PC-9 (cell line): ENCODE measurements around the gene LIMD2. TPM values are rescaled to one million over a fixed set of nuclear protein-coding genes. Genes with fewer than 3 reads are reported as not detected.
"Not testable (repeated sequence)": the region's sequence is repeated elsewhere in the genome, so short reads cannot be mapped to it uniquely, and the experiment has no call there.

Source experiments
- BruUV-seq: library from RNA; stranded (reverse); fragments of 400-500 nt; replicated peaks from 2 replicates; lab custom pipeline; 2021; lab: Mats Ljungman, UMichigan
- CTCF ChIA-PET: fragments of 300-600 bp; sonication (Branson Sonifier 250); formaldehyde crosslinking; loops from one replicate; lab custom pipeline; 2022; ENCODE audit warnings: antibody characterized with exemption; lab: Charles Lee
- POLR2A ChIA-PET: fragments of 300-600 bp; sonication (Branson Sonifier 250); formaldehyde crosslinking; loops from one replicate; lab custom pipeline; 2022; ENCODE audit warnings: antibody characterized with exemption; ENCODE audit not compliant: unreplicated experiment; lab: Charles Lee
- DNase-seq, 2 experiments: peaks; one replicate each; pipeline versions ENCODE4 v3.0.0 to v3.0.0-alpha.2; 2015 to 2022; ENCODE audit warnings: mixed read lengths in 1 of 2
- H2AFZ ChIP-seq: fragments of 200-600 bp; sonication (generic); 2 replicates; pipeline ENCODE4 v1.8.1; 2017; ENCODE audit warnings: antibody characterized with exemption
- H3F3A ChIP-seq: fragments of 200-600 bp; sonication (generic); 2 replicates; pipeline ENCODE4 v1.8.1; 2017; ENCODE audit warnings: antibody characterized with exemption, mild to moderate bottlenecking, low read depth; ENCODE audit not compliant: insufficient read depth
- H3K27ac ChIP-seq: fragments of 200-600 bp; sonication (generic); 2 replicates; pipeline ENCODE4 v1.6.1; 2016; ENCODE audit warnings: mixed run types
- H3K27me3 ChIP-seq: fragments of 200-600 bp; sonication (generic); 2 replicates; pipeline ENCODE4 v1.6.1; 2016; ENCODE audit warnings: low read depth, mixed run types; ENCODE audit not compliant: insufficient read depth
- H3K36me3 ChIP-seq: fragments of 200-600 bp; sonication (generic); 2 replicates; pipeline ENCODE4 v1.6.1; 2016; ENCODE audit warnings: low read depth, mixed run types
- H3K4me1 ChIP-seq: fragments of 200-600 bp; sonication (generic); replicated peaks from 2 replicates; pipeline ENCODE4 v1.6.1; 2016; ENCODE audit warnings: mixed run types; ENCODE audit not compliant: insufficient read depth
- H3K4me2 ChIP-seq: fragments of 200-600 bp; sonication (generic); 2 replicates; pipeline ENCODE4 v1.6.1; 2017; ENCODE audit warnings: mixed run types
- H3K4me3 ChIP-seq: fragments of 200-600 bp; sonication (generic); 2 replicates; pipeline ENCODE4 v1.6.1; 2016; ENCODE audit warnings: mixed run types
- H3K79me2 ChIP-seq: fragments of 200-600 bp; sonication (generic); 2 replicates; pipeline ENCODE4 v1.6.1; 2017; ENCODE audit warnings: low read depth, mixed run types
- H3K9me2 ChIP-seq: fragments of 200-600 bp; sonication (generic); 2 replicates; pipeline ENCODE4 v1.8.1; 2017; ENCODE audit warnings: mild to moderate bottlenecking; ENCODE audit not compliant: insufficient read depth
- H3K9me3 ChIP-seq: fragments of 200-600 bp; sonication (generic); 2 replicates; pipeline ENCODE4 v1.8.1; 2016; ENCODE audit warnings: low read depth; ENCODE audit not compliant: insufficient read depth
- H4K20me1 ChIP-seq: fragments of 200-600 bp; sonication (generic); 2 replicates; pipeline ENCODE4 v1.8.1; 2017; ENCODE audit not compliant: insufficient read depth
- CTCF ChIP-seq: fragments of 200-600 bp; sonication (generic); conservative IDR thresholded peaks from 2 replicates; pipeline ENCODE4 v1.6.1; 2017; ENCODE audit warnings: mixed run types, antibody characterized with exemption, mild to moderate bottlenecking, moderate library complexity
- EZH2 ChIP-seq: fragments of 200-600 bp; sonication (generic); IDR thresholded peaks from 2 replicates; pipeline ENCODE4 v1.8.0; 2017; ENCODE audit warnings: antibody characterized with exemption, low read depth
- intact Hi-C: fragments of 100-400 bp; cut with micrococcal nuclease; formaldehyde crosslinking; loops from one replicate; pipeline ENCODE4 v1.10.0; 2022; ENCODE audit not compliant: unreplicated experiment
- total RNA-seq: library from RNA; stranded (reverse); gene quantifications from 2 replicates; pipeline ENCODE4 v1.2.3, GENCODE V29; 2021

LIMD2 gene
- total RNA-seq, 1 experiment from 2014 or later, result 1.6 TPM

GRCh38 chr17:63722403-63722802 lies 22.5 kb upstream of the LIMD2 start:
- Histone ChIP-seq H3K79me2 (no peaks in the 10 kb centered on the region), H3K27me3 (no peaks in the 10 kb centered on the region), H3F3A (no peaks in the 10 kb centered on the region), H4K20me1 (no peaks in the 10 kb centered on the region), H2AFZ (no peak overlapping the region), H3K9me2 (no peaks in the 10 kb centered on the region), H3K4me3 (no peak overlapping the region), H3K9me3 (no peaks in the 10 kb centered on the region), H3K4me2 (no peak overlapping the region), H3K4me1 (no peaks in the 10 kb centered on the region), H3K27ac (no peak overlapping the region), H3K36me3 (0 out of 2 replicates have a peak, but pooled peaks cover 6% of the 10 kb centered on the region)
- no peak for DNase-seq
- no TSS peak for BruUV-seq
- TF ChIP-seq EZH2, result no peak
- TF ChIP-seq CTCF, result no peak
- intact Hi-C loops, result no loop called here
- CTCF ChIA-PET, result no interaction called here
- POLR2A ChIA-PET, result no interaction called here

GRCh38 chr17:63720194-63720593 lies 20.3 kb upstream of the LIMD2 start:
- DNase-seq, H4K20me1 ChIP-seq, H3K79me2 ChIP-seq, H3K27me3 ChIP-seq, H3K9me3 ChIP-seq, H3K9me2 ChIP-seq, H3K36me3 ChIP-seq, H3F3A ChIP-seq, H3K27ac ChIP-seq, H2AFZ ChIP-seq, intact Hi-C loops, BruUV-seq, H3K4me3 ChIP-seq, H3K4me1 ChIP-seq, H3K4me2 ChIP-seq: not testable (repeated sequence)
- ChIA-PET CTCF (interaction anchor here (0.6 kb wide), 1 partner anchor 105 kb away, joined by 5 read pairs; no protein-coding TSS in a partner anchor), POLR2A (interaction anchor here (0.7 kb wide), 1 partner anchor 14 kb away, joined by 3 read pairs; no protein-coding TSS in a partner anchor)

GRCh38 chr17:63718988-63719387 lies 19.1 kb upstream of the LIMD2 start:
- CTCF ChIA-PET, result no interaction called here
- intact Hi-C loops, result no loop called here

More at GRCh38 chr17:63718988-63719387, 19.1 kb upstream of the LIMD2 start:
- H3K9me2 ChIP-seq, result no peaks in the 10 kb centered on the region
- no peaks in the 10 kb centered on the region for H3K27me3 ChIP-seq
- no peak overlapping the region for H2AFZ ChIP-seq
- no TSS peak for BruUV-seq
- H3K4me3 ChIP-seq, result no peak overlapping the region
- H3K4me2 ChIP-seq, result no peak overlapping the region
- POLR2A ChIA-PET, result no interaction called here
- no peak overlapping the region for H3K27ac ChIP-seq
- no peak for DNase-seq
- H3K79me2 ChIP-seq, result no peaks in the 10 kb centered on the region
- H4K20me1 ChIP-seq, result no peaks in the 10 kb centered on the region
- H3K4me1 ChIP-seq, result no peaks in the 10 kb centered on the region
- TF ChIP-seq EZH2, result no peak
- no peak for TF ChIP-seq CTCF
- no peaks in the 10 kb centered on the region for H3F3A ChIP-seq
- H3K36me3 ChIP-seq, result no peaks in the 10 kb centered on the region
- H3K9me3 ChIP-seq, result no peaks in the 10 kb centered on the region
